Natural killer cell treated with Interleukin-12 subunit alpha and Interleukin-12 subunit beta and Interleukin-15 and Interleukin-18, amount 100 ng/mL, for 72 hours (primary cell): ENCODE measurements around the gene MISFA. TPM values are rescaled to one million over a fixed set of nuclear protein-coding genes. Genes with fewer than 3 reads are reported as not detected.
"Not testable (repeated sequence)": the region's sequence is repeated elsewhere in the genome, so short reads cannot be mapped to it uniquely, and the experiment has no call there.

Experiments
- ATAC-seq, 2 donors: fragments of 150-1000 bp; cut with Tn5 transposase in 1 of 2; sonication (Bioruptor Pico), chemical (Tn5 transposase) in 1 of 2; 2 replicates each; pipeline ENCODE4 v1.10.0; 2021
- DNase-seq: peaks from one replicate; pipeline ENCODE4 v3.0.0; 2022; ENCODE audit warnings: low spot score
- H3K27ac Mint-ChIP-seq, 2 donors: 1 replicate in 1 of 2; 2 replicates in 1 of 2; pipeline ENCODE4 v1.8.0; 2022; ENCODE audit warnings: mixed read lengths in 2 of 2, mild to moderate bottlenecking in 1 of 2, moderate library complexity in 1 of 2
- H3K27me3 Mint-ChIP-seq, 2 donors: 1 replicate in 1 of 2; 2 replicates in 1 of 2; pipeline ENCODE4 v1.8.0; 2022; ENCODE audit warnings: mixed read lengths in 2 of 2
- H3K36me3 Mint-ChIP-seq: one replicate; pipeline ENCODE4 v1.8.0; 2022; ENCODE audit warnings: mixed read lengths
- H3K4me1 Mint-ChIP-seq, 2 donors: 1 replicate in 1 of 2; 2 replicates in 1 of 2; pipeline ENCODE4 v1.8.0; 2022; ENCODE audit warnings: low read depth in 2 of 2, mixed read lengths in 2 of 2, mild to moderate bottlenecking in 1 of 2
- H3K4me3 Mint-ChIP-seq: one replicate; pipeline ENCODE4 v1.8.0; 2022; ENCODE audit warnings: mixed read lengths
- H3K9me3 Mint-ChIP-seq: 2 replicates; pipeline ENCODE4 v1.8.0; 2022; ENCODE audit warnings: mixed read lengths
- total RNA-seq, 2 donors: library from RNA; stranded (reverse); gene quantifications; one replicate each; pipeline ENCODE4 v1.2.3, GENCODE V29; 2022

Gene MISFA
- total RNA-seq, result 1 to 10 TPM; 3.2 to 3.3 TPM

GRCh38 chr11:18599739-18600230 lies at the start of gene MISFA:
TSS of gene MISFA (plus strand) at chr11:18599789. CDS start at chr11:18599929, 140 bp downstream.
- H3K36me3 Mint-ChIP-seq, result no peaks in the 10 kb centered on the region
- peaks cover 0 to 5% of the 10 kb centered on the region in 2 donors for H3K4me1 Mint-ChIP-seq
- ATAC-seq, result no peak
- no peak for DNase-seq
- no peak within 1 kb of the TSS for H3K27ac Mint-ChIP-seq
- no peaks in the 10 kb centered on the region for H3K9me3 Mint-ChIP-seq
- no peak within 1 kb of the TSS for H3K4me3 Mint-ChIP-seq
- H3K27me3 Mint-ChIP-seq, result no peaks in the 10 kb centered on the region

GRCh38 chr11:18563090-18563730 lies 36.4 kb upstream of the MISFA start:
- no peak for DNase-seq
- ATAC-seq, result no peak
- Mint-ChIP-seq H3K27me3 (no peaks in the 10 kb centered on the region), H3K36me3 (no peaks in the 10 kb centered on the region), H3K4me3 (no peak overlapping the region), H3K9me3 (no peaks in the 10 kb centered on the region), H3K27ac (no peak overlapping the region), H3K4me1 (no peaks in the 10 kb centered on the region)

GRCh38 chr11:18564149-18564548 lies 35.4 kb upstream of the MISFA start:
- no peak overlapping the region for H3K27ac Mint-ChIP-seq
- H3K36me3 Mint-ChIP-seq, result no peaks in the 10 kb centered on the region
- no peak overlapping the region for H3K4me3 Mint-ChIP-seq
- ATAC-seq (no peak), DNase-seq (no peak)
- H3K4me1 Mint-ChIP-seq, result no peaks in the 10 kb centered on the region
- no peaks in the 10 kb centered on the region for H3K9me3 Mint-ChIP-seq
- no peaks in the 10 kb centered on the region for H3K27me3 Mint-ChIP-seq

GRCh38 chr11:18566406-18566805 lies 33.2 kb upstream of the MISFA start:
- H3K27ac Mint-ChIP-seq, result no peak overlapping the region
- H3K4me3 Mint-ChIP-seq, result no peak overlapping the region
- H3K9me3 Mint-ChIP-seq, result no peaks in the 10 kb centered on the region
- H3K4me1 Mint-ChIP-seq, result peaks cover 2% of the 10 kb centered on the region in 2 donors
- H3K27me3 Mint-ChIP-seq, result no peaks in the 10 kb centered on the region
- DNase-seq (no peak), ATAC-seq (no peak)
- H3K36me3 Mint-ChIP-seq, result peaks cover 3% of the 10 kb centered on the region

GRCh38 chr11:18567081-18567480 lies 32.5 kb upstream of the MISFA start:
- DNase-seq, result no peak
- Mint-ChIP-seq H3K4me3 (no peak overlapping the region), H3K9me3 (no peaks in the 10 kb centered on the region), H3K27me3 (no peaks in the 10 kb centered on the region), H3K27ac (no peak overlapping the region), H3K36me3 (peaks cover 6% of the 10 kb centered on the region), H3K4me1 (peaks cover 5% of the 10 kb centered on the region in 2 donors)
- ATAC-seq, result no peak

GRCh38 chr11:18575361-18575760 lies 24.2 kb upstream of the MISFA start:
- H3K4me1 Mint-ChIP-seq, result peaks cover 14 to 23% of the 10 kb centered on the region in 2 donors
- H3K9me3 Mint-ChIP-seq, result no peaks in the 10 kb centered on the region
- no peak overlapping the region for H3K4me3 Mint-ChIP-seq
- H3K36me3 Mint-ChIP-seq, result peaks cover 6% of the 10 kb centered on the region
- ATAC-seq, result no peak
- H3K27ac Mint-ChIP-seq, result no peak overlapping the region
- H3K27me3 Mint-ChIP-seq, result no peaks in the 10 kb centered on the region
- no peak for DNase-seq

GRCh38 chr11:18578975-18579598 lies 20.5 kb upstream of the MISFA start:
- Mint-ChIP-seq H3K27ac (peak overlapping the region in 1 of 2 donors; percentile 86), H3K36me3 (no peaks in the 10 kb centered on the region), H3K27me3 (no peaks in the 10 kb centered on the region), H3K4me3 (peak overlapping the region; percentile 60), H3K4me1 (peaks cover 9 to 15% of the 10 kb centered on the region in 2 donors), H3K9me3 (no peaks in the 10 kb centered on the region)
- DNase-seq (no peak), ATAC-seq (peak; percentile 77 to 80)

- no peak for DNase-seq
- Mint-ChIP-seq H3K36me3 (no peaks in the 10 kb centered on the region), H3K4me3 (no peak overlapping the region), H3K4me1 (peaks cover 9 to 15% of the 10 kb centered on the region in 2 donors), H3K27ac (no peak overlapping the region), H3K9me3 (no peaks in the 10 kb centered on the region), H3K27me3 (no peaks in the 10 kb centered on the region)
- peak in 1 of 2 donors; percentile 49 for ATAC-seq
Observed at GRCh38 chr11:18580113-18580766, 19.3 kb upstream of the MISFA start.

- no peak overlapping the region for H3K4me3 Mint-ChIP-seq
- no peaks in the 10 kb centered on the region for H3K9me3 Mint-ChIP-seq
- DNase-seq (no peak), ATAC-seq (no peak)
- peaks cover 9 to 13% of the 10 kb centered on the region in 2 donors for H3K4me1 Mint-ChIP-seq
- peak overlapping the region in 1 of 2 donors; percentile 52 for H3K27ac Mint-ChIP-seq
- no peaks in the 10 kb centered on the region for H3K27me3 Mint-ChIP-seq
- H3K36me3 Mint-ChIP-seq, result no peaks in the 10 kb centered on the region
Observed at GRCh38 chr11:18581825-18582224, 17.8 kb upstream of the MISFA start.

- Mint-ChIP-seq H3K4me3 (no peak within 1 kb of the TSS), H3K27ac (no peak within 1 kb of the TSS), H3K9me3 (no peaks in the 10 kb centered on the region), H3K4me1 (peaks cover 0 to 10% of the 10 kb centered on the region in 2 donors), H3K36me3 (no peaks in the 10 kb centered on the region), H3K27me3 (no peaks in the 10 kb centered on the region)
- DNase-seq (peak; percentile 92), ATAC-seq (peak; percentile 85 to 91)
Observed at GRCh38 chr11:18588297-18589252, 11.0 kb upstream of the MISFA start, which contains the start of gene UEVLD. TSS of gene UEVLD (minus strand) at chr11:18588734. CDS start at chr11:18588654, 80 bp downstream.

- Mint-ChIP-seq H3K36me3 (no peaks in the 10 kb centered on the region), H3K4me3 (no peak overlapping the region), H3K4me1 (peaks cover 0 to 13% of the 10 kb centered on the region in 2 donors), H3K9me3 (no peaks in the 10 kb centered on the region), H3K27ac (no peak overlapping the region), H3K27me3 (no peaks in the 10 kb centered on the region)
- DNase-seq, result no peak
- ATAC-seq, result no peak
Observed at GRCh38 chr11:18590571-18590970, 9.0 kb upstream of the MISFA start.

- H3K4me1 Mint-ChIP-seq, result peaks cover 0 to 13% of the 10 kb centered on the region in 2 donors
- DNase-seq, ATAC-seq, H3K27me3 Mint-ChIP-seq, H3K9me3 Mint-ChIP-seq, H3K36me3 Mint-ChIP-seq, H3K27ac Mint-ChIP-seq, H3K4me3 Mint-ChIP-seq: not testable (repeated sequence)
Observed at GRCh38 chr11:18594088-18594487, 5.5 kb upstream of the MISFA start.
